KOPT-K1 (cell line): ENCODE data around the gene ZNF778.

Experiments
- H3K27ac ChIP-seq: fragments of 200-600 bp; sonication (generic); 2 replicates; pipeline ENCODE4 v1.5.1; 2016; ENCODE audit warnings: antibody characterized with exemption, mild to moderate bottlenecking, low read depth, low read length; ENCODE audit not compliant: poor library complexity, severe bottlenecking
- H3K36me3 ChIP-seq: fragments of 200-600 bp; sonication (generic); 2 replicates; pipeline ENCODE4 v1.5.1; 2017; ENCODE audit warnings: antibody characterized with exemption, mild to moderate bottlenecking, low read length, moderate library complexity; ENCODE audit not compliant: insufficient read depth
- H3K9me3 ChIP-seq: fragments of 200-600 bp; sonication (generic); 2 replicates; pipeline ENCODE4 v1.5.1; 2017; ENCODE audit warnings: antibody characterized with exemption, low read length, mild to moderate bottlenecking; ENCODE audit not compliant: insufficient read depth, poor library complexity, severe bottlenecking

Gene ZNF778

DNA sequence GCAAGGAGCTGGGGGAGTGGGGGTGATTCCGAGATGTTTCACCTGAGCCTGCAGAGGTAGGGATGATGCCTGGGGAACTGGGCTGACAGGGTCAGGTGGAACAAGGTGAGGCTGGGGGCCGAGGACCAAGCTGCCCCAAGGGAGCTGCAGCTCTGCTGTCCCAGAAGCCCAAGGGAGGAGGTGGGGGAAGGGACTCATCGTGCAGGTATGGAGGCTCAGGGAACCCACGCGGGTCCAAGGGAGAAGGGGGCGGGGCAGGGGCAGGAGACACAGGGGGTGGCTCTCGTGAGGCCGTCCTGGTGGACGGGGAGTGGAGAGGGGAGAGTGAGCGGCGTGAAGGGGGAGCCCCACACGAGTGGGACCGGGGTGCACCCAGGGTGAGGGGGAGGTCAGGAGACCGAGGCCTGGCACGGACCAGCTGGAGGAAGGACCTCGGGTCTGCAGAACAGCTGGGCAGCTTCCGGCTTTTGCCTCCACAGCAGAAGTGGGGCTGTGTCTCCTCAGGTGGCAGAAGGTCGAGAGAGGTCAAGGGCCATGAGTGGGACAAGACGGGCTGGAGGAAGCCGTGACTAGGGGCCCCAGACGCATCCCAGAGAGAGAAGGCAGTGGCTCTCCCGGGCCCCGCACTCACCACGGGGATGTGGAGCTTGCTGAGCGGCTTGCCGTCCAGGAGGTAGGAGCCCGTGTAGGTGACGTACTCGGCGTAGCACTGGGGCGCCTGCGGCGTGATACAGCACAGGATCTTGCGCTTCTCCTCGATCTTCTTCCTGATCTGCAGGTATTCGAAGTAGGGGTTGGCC lies 61.1 kb downstream of the ZNF778 start:
- Histone ChIP-seq H3K36me3 (peaks cover 95% of the 10 kb centered on the region), H3K27ac (no peak overlapping the region)

DNA sequence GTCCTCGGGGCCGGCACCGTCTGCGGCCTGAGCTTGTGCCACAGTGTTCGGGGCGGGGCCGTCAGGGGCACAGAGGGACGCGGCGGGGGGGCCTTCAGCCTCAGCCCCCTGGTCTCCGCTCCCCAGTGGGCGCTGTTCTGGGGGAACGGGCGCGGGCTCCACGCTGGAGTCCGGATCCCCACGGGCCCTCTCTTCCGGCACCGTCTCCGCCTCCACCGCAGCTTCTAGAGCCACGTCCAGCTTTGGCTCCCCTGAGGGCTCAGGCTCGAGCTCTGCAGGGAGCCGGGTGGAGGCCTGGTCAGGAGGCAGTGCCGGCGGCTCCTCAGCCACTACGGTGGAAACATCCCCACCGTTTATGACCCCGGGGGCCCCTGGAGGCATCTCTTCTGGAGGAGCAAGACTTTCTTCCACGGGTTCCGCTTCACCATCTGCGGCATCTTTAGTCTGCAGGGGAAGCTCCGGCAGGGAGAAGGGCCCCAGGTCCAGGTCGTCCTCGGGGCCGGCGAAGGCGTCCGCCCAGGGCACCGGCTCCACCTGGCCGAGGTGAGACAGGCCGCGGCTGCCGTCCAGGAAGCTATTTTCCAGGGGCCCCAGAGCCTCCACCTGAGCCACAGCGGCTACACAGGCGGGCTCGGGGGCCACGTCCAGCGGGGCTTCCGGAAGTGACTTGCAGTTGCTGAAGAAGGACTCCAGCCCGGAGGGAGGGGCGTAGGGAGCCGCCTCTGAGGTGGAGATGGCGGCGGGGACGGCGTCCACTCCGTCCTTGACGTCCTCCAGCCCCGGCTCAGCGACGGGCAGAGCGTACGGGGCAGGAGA lies 62.4 kb downstream of the ZNF778 start:
- peaks cover 95% of the 10 kb centered on the region for H3K36me3 ChIP-seq
- H3K9me3 ChIP-seq = no peaks in the 10 kb centered on the region
- H3K27ac ChIP-seq = no peak overlapping the region

More for the DNA sequence above, 61.1 kb downstream of the ZNF778 start:
- no peaks in the 10 kb centered on the region for H3K9me3 ChIP-seq

DNA sequence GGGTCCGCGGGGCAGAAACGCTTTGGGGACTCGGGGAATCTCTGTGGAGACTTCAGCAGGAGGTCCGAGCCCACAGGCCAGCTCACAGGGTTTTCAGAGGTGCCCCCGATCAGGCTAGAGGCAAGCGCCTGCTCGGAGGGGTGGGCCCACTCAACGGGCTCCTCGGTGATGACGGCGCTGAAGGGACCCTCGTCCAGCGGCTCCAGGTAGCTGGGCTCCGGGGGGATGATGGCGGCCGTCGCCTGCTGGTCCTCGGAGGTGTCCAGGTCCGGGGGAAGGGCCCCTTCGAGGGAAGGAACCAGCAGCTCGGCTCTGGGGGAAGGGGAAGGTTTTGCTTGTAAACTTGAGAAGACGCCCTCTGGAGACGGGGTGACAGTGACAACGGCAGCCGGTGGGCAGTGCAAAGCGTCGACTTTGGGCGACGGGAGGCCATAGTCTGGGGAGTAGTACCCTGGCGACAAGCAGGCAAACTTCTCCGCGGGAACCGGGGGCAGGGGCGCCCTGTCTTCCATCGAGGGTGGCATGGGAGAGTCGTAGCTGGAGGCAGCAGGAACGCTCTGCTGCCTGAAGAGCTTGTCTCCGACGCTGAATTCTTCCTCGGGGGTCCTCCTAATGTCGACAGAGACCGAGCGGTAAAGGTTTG lies 63.2 kb downstream of the ZNF778 start:
- Histone ChIP-seq H3K27ac (no peak overlapping the region), H3K9me3 (no peaks in the 10 kb centered on the region), H3K36me3 (peaks cover 95% of the 10 kb centered on the region)

DNA sequence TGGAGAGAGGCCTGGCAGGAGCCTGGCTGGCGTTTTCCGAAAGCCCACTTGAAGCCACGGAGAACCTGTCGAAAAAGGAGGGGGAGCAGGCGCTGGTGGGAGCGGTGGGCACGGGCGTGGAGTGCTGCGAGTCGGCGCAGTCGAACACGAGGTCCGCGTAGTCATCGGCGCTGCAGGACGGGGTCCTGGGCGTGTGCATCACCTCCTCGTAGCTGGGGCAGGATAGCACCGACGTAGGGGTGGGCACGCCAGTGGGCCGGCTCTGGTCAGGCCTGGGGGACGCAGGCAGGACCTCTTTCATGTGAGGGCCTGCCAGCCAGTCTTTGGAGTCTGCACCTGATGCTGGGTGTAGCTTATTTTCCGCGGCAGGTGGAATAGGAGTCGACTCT lies 63.7 kb downstream of the ZNF778 start:
- Histone ChIP-seq H3K27ac (no peak overlapping the region), H3K9me3 (no peaks in the 10 kb centered on the region), H3K36me3 (peaks cover 95% of the 10 kb centered on the region)

DNA sequence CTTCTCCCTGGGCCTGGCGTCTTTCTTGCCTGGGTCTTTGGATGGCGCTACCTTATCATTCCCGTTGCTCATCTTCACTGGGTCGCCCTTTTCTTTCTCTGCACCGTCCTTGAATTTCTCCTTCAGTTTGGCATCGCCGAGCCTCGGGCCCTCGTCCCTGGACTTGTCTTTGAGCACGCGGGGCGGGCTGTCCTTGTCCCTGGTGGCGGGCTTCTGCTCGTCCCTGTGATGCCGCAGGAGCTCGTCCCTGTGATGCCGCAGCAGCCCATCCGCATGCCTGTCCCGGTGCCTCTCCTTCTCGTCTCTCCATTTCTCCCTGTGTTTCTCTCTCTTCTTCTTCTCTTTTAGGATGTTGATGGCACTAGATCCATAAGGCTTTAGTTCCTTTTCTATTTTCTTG lies 64.3 kb downstream of the ZNF778 start:
- Histone ChIP-seq H3K36me3 (peaks cover 95% of the 10 kb centered on the region), H3K9me3 (no peaks in the 10 kb centered on the region), H3K27ac (no peak overlapping the region)

DNA sequence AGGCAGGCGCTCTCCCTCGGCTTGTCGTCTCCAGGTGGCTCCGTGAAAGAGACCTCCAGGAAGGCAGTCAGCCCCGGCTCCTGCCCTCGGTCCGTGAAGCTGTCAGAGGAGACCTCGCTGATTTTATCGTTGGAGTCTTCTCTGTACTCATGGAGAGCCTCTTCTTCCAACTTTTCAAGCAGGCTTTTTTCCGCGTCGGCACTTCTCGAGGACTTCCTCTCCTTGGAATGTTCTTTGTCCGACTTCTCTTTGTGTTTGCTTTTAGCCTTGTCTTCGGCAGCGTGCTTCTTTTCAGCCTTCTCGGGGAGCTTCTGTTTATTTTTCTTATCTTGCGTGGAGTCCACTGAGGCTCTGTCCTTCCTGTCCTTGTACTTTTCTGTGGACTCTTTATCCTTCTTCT lies 65.0 kb downstream of the ZNF778 start:
- H3K36me3 ChIP-seq = peaks cover 95% of the 10 kb centered on the region
- no peaks in the 10 kb centered on the region for H3K9me3 ChIP-seq
- H3K27ac ChIP-seq = no peak overlapping the region

DNA sequence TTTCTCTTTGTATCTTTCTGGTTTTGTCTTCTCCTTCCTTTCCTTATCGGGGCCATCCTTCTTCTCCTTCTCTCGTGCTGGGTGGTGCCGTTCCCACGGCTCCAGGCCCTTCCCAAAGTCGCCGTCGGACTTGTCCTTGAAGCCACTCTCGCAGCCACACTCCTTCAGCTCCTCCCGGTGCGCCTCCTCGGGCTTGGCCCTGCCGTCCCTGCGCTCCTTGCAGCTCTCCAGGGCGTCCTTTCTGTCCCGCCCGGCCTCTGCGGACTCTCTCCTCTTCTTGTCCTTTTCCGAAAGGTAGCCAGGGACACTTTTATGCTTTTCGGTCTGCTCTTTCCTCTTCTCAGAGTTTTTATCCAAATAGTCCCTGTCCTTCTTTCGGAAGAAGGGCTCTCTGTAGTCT lies 65.9 kb downstream of the ZNF778 start:
- Histone ChIP-seq H3K9me3 (no peaks in the 10 kb centered on the region), H3K36me3 (peaks cover 95% of the 10 kb centered on the region), H3K27ac (no peak overlapping the region)

DNA sequence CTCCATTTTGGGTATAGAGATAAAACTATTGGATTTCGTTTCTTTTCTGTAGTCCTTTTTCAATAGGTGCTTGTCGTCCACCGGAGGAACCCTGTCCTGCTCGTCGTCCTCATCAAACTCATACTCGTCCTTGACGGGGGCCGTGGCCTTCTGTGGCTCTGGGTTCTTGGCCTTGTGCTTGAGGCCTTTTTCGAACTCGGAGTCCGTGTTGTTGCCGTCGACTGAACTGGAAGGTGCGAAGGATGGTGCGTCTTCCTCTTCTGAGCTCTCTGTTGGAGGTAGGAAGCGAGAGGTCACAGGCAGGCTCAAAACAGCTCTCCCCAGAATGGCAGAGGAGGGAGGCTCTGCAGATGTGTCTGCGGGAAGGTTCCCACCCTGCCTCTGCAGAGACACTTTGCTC lies 67.9 kb downstream of the ZNF778 start:
- Histone ChIP-seq H3K36me3 (peaks cover 100% of the 10 kb centered on the region), H3K27ac (no peak overlapping the region), H3K9me3 (no peaks in the 10 kb centered on the region)

DNA sequence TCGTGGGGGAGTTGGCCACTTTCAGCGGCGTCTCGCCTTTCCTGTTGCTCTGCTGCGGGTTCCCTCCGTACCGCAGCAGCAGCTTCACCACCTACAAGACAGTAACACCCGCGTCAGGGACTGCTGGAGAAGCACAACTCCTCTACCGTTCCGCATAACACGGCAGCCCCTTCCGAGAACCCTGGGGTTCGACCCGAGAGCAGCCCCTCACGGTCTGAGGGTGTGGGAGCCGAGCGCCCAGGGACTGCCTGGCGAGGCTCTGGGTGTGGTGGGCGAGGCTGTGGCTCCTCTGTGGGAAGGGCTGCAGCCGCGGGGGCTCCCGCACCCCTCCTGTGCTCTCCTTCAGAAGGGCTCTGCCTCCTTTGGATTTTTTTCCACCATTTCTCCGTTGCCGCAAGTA lies 68.6 kb downstream of the ZNF778 start:
- Histone ChIP-seq H3K9me3 (no peaks in the 10 kb centered on the region), H3K27ac (no peak overlapping the region), H3K36me3 (peaks cover 100% of the 10 kb centered on the region)
